Natural killer cell treated with Interleukin-12 subunit alpha and Interleukin-12 subunit beta and Interleukin-15 and Interleukin-18, amount 100 ng/mL, for 72 hours (primary cell): ENCODE data around the gene SMIM10L2A. TPM values are rescaled to one million over a fixed set of nuclear protein-coding genes. Genes with fewer than 3 reads are reported as not detected.
A peak's percentile ranks its signal among the peaks of the same experiment; 100 is the strongest.
"Not testable (repeated sequence)": the region's sequence is repeated elsewhere in the genome, so short reads cannot be mapped to it uniquely, and the experiment has no call there.

ENCODE experiments used
- ATAC-seq, 2 donors: fragments of 150-1000 bp; cut with Tn5 transposase in 1 of 2; sonication (Bioruptor Pico), chemical (Tn5 transposase) in 1 of 2; 2 replicates each; pipeline ENCODE4 v1.10.0; 2021
- DNase-seq: peaks from one replicate; pipeline ENCODE4 v3.0.0; 2022; ENCODE audit warnings: low spot score
- H3K27ac Mint-ChIP-seq, 2 donors: 1 replicate in 1 of 2; 2 replicates in 1 of 2; pipeline ENCODE4 v1.8.0; 2022; ENCODE audit warnings: mixed read lengths in 2 of 2, mild to moderate bottlenecking in 1 of 2, moderate library complexity in 1 of 2
- H3K27me3 Mint-ChIP-seq, 2 donors: 1 replicate in 1 of 2; 2 replicates in 1 of 2; pipeline ENCODE4 v1.8.0; 2022; ENCODE audit warnings: mixed read lengths in 2 of 2
- H3K36me3 Mint-ChIP-seq: one replicate; pipeline ENCODE4 v1.8.0; 2022; ENCODE audit warnings: mixed read lengths
- H3K4me1 Mint-ChIP-seq, 2 donors: 1 replicate in 1 of 2; 2 replicates in 1 of 2; pipeline ENCODE4 v1.8.0; 2022; ENCODE audit warnings: low read depth in 2 of 2, mixed read lengths in 2 of 2, mild to moderate bottlenecking in 1 of 2
- H3K4me3 Mint-ChIP-seq: one replicate; pipeline ENCODE4 v1.8.0; 2022; ENCODE audit warnings: mixed read lengths
- H3K9me3 Mint-ChIP-seq: 2 replicates; pipeline ENCODE4 v1.8.0; 2022; ENCODE audit warnings: mixed read lengths
- total RNA-seq, 2 donors: library from RNA; stranded (reverse); gene quantifications; one replicate each; pipeline ENCODE4 v1.2.3, GENCODE V29; 2022

The SMIM10L2A gene
- total RNA-seq, 2 donors from 2014 or later, result 0.05 TPM; not detected in 1

DNA sequence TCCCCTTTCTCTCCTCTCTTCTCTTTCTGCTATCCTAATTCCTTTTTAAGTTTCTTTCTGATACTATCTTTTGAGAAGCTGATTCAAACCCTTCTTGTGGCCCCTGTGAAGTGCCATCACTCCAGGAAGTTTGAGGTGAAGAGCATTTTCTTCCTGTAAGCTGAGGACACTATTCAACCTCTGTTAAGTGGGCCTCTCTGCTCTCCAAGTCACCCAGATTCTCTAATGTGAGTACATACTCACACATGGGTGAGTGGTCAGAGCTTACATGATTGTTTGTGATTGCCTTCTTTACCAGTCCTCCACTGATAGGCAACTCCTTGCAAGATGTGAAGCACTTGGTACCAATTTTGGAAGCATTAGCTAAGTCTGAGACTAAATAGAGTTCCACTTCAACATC, 18.4 kb upstream of the SMIM10L2A start:
- peaks cover 7 to 11% of the 10 kb centered on the region in 2 donors for H3K27me3 Mint-ChIP-seq
- no peaks in the 10 kb centered on the region for H3K36me3 Mint-ChIP-seq
- ATAC-seq, result no peak
- H3K4me3 Mint-ChIP-seq, result no peak overlapping the region
- H3K9me3 Mint-ChIP-seq, result no peaks in the 10 kb centered on the region
- no peak for DNase-seq
- no peak overlapping the region for H3K27ac Mint-ChIP-seq
- peaks cover 2 to 7% of the 10 kb centered on the region in 2 donors for H3K4me1 Mint-ChIP-seq

DNA sequence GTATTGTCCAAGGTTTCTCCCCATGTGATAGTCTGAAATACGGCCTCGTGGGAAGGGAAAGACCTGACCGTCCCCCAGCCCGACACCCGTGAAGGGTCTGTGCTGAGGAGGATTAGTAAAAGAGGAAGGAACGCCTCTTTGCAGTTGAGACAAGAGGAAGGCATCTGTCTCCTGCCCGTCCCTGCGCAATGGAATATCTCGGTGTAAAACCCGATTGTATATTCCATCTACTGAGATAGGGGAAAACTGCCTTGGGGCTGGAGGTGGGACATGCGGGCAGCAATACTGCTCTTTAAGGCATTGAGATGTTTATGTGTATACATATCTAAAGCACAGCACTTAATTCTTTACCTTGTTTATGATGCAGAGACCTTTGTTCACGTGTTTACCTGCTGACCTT, 15.3 kb upstream of the SMIM10L2A start:
- H3K27ac Mint-ChIP-seq, H3K4me1 Mint-ChIP-seq, ATAC-seq, H3K4me3 Mint-ChIP-seq, DNase-seq, H3K36me3 Mint-ChIP-seq, H3K9me3 Mint-ChIP-seq: not testable (repeated sequence)
- H3K27me3 Mint-ChIP-seq, result peaks cover 7 to 21% of the 10 kb centered on the region in 2 donors

DNA sequence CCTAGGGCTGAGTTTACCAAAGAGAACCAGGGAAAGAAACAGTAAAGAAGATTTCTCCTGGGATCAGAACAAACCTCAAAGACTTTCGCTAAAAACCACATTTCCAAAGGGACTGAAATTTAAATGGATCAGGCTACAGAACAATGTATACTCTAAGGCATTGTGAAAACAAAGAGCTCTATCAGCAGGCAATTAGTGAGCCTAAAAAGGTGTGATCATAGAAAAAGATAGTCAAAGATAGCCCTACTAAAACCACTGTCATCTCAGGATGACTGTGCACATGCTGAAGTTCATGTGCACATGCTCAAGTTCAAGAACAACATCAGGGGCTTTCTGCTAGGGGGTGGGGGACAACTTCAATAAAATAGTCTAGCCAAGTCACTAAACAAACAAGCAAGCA, 12.9 kb upstream of the SMIM10L2A start:
- no peak overlapping the region for H3K4me3 Mint-ChIP-seq
- no peaks in the 10 kb centered on the region for H3K9me3 Mint-ChIP-seq
- ATAC-seq (no peak), DNase-seq (no peak)
- no peaks in the 10 kb centered on the region for H3K36me3 Mint-ChIP-seq
- peaks cover 7 to 24% of the 10 kb centered on the region in 2 donors for H3K27me3 Mint-ChIP-seq
- H3K4me1 Mint-ChIP-seq, result no peaks in the 10 kb centered on the region
- H3K27ac Mint-ChIP-seq, result no peak overlapping the region

DNA sequence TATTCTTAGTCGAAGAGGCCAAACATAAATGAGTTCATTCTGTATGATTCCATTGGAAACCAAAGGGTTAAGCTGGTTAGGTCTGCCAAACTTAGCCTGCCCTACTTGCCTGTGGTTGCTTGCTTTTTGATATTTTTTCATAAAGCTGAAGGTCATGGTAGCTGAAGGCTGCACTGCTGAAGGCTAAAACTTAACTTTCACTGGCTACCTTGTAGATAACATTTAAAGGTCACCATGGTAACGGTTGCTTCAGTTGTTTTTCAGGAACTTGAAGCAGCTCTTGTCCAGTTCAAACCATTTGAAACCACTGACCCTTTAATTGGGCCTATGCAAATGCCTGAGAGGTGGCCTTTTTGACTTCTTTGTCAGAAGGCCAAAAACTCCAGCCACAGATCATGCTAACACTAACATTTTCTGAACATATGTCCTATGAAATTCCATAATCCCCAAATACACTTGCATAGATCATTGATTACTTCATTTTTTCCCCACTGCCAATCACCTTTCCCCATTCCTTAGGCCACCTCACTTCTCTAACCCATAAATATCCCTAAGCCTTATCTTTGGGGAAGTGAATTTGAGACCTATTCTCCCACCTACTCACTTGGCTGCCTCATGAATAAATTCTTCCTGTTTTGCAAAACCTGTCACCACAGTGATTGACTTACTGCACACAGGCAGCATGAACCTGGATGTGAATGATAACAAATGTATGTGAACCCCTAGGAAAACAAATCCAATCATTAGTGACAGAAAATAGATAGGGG, 10.7 kb upstream of the SMIM10L2A start:
- Mint-ChIP-seq H3K4me1 (no peaks in the 10 kb centered on the region), H3K36me3 (no peaks in the 10 kb centered on the region), H3K4me3 (no peak overlapping the region), H3K27me3 (peaks cover 7 to 29% of the 10 kb centered on the region in 2 donors), H3K27ac (no peak overlapping the region), H3K9me3 (no peaks in the 10 kb centered on the region)
- ATAC-seq, result no peak
- DNase-seq, result no peak

DNA sequence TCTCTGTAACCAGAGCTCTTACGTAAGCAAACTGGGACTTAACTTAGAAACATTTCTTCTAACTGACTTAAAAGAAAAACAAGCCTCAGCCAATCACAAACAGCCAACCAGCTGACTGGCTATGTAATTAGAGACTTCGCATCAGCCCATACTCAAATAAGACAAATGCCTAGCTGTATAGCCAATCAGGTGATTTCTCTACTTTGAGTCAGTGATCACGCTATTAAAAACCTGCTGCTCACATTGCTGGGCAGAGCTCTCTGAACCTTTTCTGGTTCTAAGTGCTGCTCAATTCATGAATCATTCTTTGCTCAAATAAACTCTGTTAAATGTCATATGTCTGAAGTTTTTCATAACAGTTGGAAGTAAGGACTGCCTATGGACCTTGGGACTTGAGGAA, 9.9 kb upstream of the SMIM10L2A start:
- H3K27ac Mint-ChIP-seq, result no peak overlapping the region
- ATAC-seq, result no peak
- H3K4me1 Mint-ChIP-seq, result no peaks in the 10 kb centered on the region
- no peaks in the 10 kb centered on the region for H3K36me3 Mint-ChIP-seq
- H3K4me3 Mint-ChIP-seq, result no peak overlapping the region
- H3K27me3 Mint-ChIP-seq, result peaks cover 7 to 32% of the 10 kb centered on the region in 2 donors
- H3K9me3 Mint-ChIP-seq, result no peaks in the 10 kb centered on the region
- no peak for DNase-seq

DNA sequence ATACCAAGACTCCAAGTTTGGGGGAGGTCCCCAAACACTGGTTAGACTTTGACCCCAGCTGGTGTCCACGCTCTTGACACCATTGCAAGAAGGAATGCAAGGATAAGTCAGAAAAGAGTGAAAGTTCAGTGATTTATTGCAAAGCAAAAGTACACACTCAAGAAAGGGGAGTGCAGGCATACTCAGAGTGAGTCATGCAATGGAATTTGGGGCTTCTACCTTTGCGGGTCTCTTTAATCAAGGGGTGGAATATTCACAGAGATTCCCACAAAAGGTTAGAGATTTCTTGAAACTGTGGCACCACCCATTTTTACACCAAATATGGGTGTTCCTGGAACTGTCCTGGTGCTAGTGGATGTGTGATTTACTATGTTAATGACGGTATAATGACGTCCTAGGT, 5.2 kb upstream of the SMIM10L2A start:
- DNase-seq (no peak), ATAC-seq (no peak)
- Mint-ChIP-seq H3K36me3 (no peaks in the 10 kb centered on the region), H3K4me3 (no peak overlapping the region), H3K27me3 (peaks cover 0 to 13% of the 10 kb centered on the region in 2 donors), H3K9me3 (no peaks in the 10 kb centered on the region), H3K4me1 (peaks cover 0 to 3% of the 10 kb centered on the region in 2 donors), H3K27ac (no peak overlapping the region)

DNA sequence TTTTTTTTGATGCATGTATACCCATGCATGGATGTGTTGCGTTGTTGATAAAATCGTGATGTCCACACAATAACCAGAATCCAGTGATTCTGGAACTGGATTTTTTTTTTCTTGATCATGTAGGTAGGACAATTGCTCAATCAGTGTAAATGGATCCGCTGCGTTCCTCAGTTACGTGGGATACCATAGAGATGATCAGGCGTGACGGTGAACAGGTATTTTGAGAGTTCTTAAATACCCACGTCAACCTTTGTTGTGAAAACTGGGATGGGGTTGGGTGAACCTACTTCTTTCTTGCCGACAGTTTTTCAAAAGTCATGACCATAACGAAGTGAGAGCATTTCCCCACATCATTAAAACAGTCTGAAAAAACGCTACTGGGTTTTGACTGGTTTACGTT, 913 bp upstream of the SMIM10L2A start:
- ATAC-seq, result no peak
- DNase-seq, result no peak
- H3K4me1 Mint-ChIP-seq, result peaks cover 0 to 3% of the 10 kb centered on the region in 2 donors
- H3K4me3 Mint-ChIP-seq, result peak overlapping the region; percentile 68
- H3K27ac Mint-ChIP-seq, result no peak overlapping the region
- H3K27me3 Mint-ChIP-seq, result peaks cover 0 to 8% of the 10 kb centered on the region in 2 donors
- H3K9me3 Mint-ChIP-seq, result no peaks in the 10 kb centered on the region
- H3K36me3 Mint-ChIP-seq, result no peaks in the 10 kb centered on the region

DNA sequence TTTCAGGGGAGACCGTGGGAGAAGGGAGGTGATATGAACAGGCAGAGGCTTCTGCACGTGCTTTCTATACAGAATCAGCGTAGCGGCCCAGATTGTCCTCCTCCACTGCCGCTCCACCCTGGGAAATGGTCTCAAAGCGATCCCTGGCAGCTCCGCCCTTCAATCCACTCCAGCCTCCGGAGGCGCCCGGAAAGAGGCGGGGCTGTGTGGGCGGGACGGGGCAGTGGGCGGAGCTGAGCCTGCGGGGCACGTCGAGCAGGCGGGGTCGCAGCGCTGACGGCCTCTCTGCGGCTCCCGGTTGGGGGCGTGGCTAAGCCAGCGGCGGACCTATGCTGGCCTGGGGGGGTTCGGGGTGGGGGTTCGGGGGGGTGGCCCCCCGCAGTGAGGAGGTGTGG, 210 bp upstream of the SMIM10L2A start:
- DNase-seq (peak; percentile 89), ATAC-seq (peak; percentile 94 to 96)
- Mint-ChIP-seq H3K4me1 (peaks cover 0 to 3% of the 10 kb centered on the region in 2 donors), H3K4me3 (peak overlapping the region; percentile 68), H3K27ac (no peak overlapping the region), H3K36me3 (no peaks in the 10 kb centered on the region), H3K27me3 (peaks cover 0 to 5% of the 10 kb centered on the region in 2 donors), H3K9me3 (no peaks in the 10 kb centered on the region)

DNA sequence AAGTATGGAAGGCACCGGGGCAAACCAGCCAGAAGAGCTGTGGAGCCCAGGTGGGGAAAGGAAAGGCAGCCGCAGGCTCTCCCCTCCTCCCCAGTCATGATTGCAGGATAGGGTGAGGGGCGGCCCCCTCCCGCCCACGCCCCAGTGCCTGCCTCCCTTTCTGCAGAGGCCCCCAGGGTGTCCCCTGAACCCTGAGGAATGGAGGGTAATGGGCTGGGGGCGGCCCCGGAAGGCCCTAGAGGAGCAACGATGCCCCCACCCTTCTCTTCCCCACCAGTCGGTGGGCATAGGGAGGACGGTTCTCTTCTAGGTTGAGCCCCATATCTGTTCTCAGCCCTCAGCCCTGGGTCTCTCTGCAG, 1.0 kb downstream of the SMIM10L2A start:
- H3K9me3 Mint-ChIP-seq, DNase-seq, H3K27me3 Mint-ChIP-seq, ATAC-seq, H3K4me1 Mint-ChIP-seq, H3K36me3 Mint-ChIP-seq, H3K27ac Mint-ChIP-seq: not testable (repeated sequence)
- H3K4me3 Mint-ChIP-seq, result peak overlapping the region; percentile 37

DNA sequence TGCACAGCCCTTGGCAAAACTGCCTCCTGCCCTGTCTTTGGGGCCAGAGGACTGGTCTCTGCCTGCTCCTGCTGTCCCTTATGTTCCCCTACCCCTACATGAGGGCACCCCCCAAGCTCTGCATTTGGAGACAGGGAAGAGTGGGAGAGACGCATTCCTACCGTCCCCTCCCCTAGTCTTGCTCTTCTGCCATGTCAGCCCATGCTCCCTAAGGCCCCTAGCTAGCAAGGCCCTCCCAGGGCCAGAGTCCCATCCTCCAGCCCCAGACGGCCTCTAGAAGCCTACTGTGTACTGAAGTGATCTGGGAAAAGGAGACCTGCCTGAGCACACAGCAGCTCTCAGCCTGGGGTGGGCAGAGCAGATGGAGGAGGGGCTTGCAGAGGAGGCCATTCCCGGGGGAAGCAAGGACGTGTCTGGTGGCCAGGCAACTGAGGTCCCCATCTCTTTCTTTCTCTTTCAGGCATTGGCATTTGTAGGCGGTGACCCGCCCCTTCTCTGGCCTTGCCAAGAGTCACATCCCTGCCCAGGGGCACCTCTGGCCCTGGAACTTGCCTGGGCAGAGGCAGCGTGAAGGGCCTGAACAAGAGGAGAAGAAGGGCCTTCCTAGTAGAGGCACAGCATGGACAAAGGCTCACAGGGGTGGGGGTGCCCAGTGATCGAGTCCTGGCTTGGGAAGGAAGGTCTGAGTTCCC, 1.6 kb downstream of the SMIM10L2A start:
- not testable (repeated sequence) for ATAC-seq, H3K36me3 Mint-ChIP-seq, DNase-seq, H3K9me3 Mint-ChIP-seq, H3K27me3 Mint-ChIP-seq, H3K4me1 Mint-ChIP-seq, H3K27ac Mint-ChIP-seq
- peak overlapping the region; percentile 37 for H3K4me3 Mint-ChIP-seq

DNA sequence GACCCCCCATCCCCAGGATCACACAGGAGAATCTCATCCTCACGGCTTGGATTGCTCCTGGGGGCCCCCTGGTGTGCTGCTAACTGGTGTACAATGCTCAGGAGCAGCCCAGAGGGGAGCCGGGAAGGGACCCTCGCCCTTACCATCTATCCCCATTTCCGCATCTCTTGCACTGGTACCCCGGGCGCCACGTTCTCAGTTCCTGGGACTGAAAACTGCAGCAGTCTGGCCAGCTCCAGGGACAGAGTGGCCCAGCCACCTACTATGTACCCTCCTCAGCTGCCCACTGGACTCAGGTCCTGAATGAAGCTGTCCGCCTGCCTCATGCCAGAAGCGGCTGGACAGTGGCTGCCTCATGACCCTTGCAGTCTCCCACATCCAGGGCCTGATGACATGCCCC, 2.7 kb downstream of the SMIM10L2A start:
- ATAC-seq, result no peak

DNA sequence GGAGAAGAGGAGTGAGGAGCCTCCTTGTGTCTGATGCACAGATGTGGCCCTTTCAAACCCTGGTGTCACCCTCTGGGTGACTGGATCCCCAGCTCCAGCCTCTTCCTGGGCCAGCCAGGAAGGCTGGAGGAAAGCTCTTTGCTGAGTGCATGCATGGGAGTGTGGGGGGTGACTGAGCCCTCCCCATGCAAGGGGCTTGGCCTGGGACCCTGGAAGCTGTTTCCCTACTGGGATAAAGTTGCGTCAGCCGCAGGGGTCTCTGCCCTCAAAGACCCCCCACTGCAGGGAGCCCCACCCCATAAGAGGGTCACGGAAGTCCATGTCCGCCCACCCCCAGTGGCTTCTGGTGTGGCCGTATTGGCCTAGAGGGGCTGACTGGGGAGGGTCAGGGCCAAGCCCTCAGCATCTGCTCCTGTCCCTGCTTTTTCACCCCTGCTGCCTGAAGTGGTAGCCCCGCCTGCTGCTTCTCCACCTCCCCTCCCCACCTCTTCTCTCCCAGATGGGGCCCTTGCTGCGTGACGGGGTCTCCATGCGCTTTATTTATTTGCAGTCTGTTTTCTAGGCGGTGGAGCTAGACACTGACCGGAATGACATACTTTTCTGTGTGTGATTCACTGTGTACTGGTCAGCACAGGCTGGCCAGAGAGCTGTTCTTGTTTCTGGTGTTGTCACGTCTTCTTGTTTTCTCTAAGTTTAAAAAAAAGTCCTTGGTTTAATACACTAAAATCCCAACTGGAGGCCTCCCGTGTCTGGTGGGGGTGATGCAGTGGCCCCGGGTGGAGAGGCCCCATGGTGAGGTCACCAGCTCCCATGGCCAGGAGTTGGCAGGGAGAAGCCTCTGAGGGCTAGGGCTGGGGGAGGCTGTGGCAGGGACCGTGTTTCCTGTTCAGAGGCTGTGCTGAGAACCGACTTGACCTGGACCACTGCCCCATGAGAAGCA, 3.6 kb downstream of the SMIM10L2A start:
- Mint-ChIP-seq H3K9me3 (no peaks in the 10 kb centered on the region), H3K36me3 (no peaks in the 10 kb centered on the region), H3K27ac (no peak overlapping the region), H3K27me3 (peaks cover 16 to 21% of the 10 kb centered on the region in 2 donors), H3K4me1 (peaks cover 0 to 3% of the 10 kb centered on the region in 2 donors), H3K4me3 (no peak overlapping the region)
- DNase-seq (no peak), ATAC-seq (no peak)

More for the DNA sequence above, 2.7 kb downstream of the SMIM10L2A start:
- Mint-ChIP-seq H3K27ac (no peak overlapping the region), H3K4me3 (no peak overlapping the region), H3K27me3 (peaks cover 8 to 15% of the 10 kb centered on the region in 2 donors), H3K36me3 (no peaks in the 10 kb centered on the region), H3K4me1 (peaks cover 0 to 3% of the 10 kb centered on the region in 2 donors), H3K9me3 (no peaks in the 10 kb centered on the region)
- no peak for DNase-seq

DNA sequence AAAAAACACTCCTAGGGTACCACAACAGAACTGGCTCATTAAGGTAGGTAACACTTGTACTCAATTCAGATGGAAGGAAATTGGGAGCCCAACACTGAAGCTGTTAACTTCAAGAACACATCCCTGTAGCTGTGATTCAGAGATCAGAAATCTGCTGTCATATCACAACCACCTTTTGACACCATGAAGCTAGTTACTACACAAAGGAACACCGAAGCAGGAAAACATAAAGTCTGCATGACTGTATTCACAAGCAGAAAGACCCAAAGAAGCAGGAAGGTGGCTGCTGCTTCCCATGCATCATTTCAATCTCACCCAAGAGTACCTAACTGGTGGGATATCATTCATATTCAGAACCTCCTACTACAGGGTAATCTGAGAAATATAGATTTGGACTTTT, 7.7 kb downstream of the SMIM10L2A start:
- peaks cover 31 to 36% of the 10 kb centered on the region in 2 donors for H3K27me3 Mint-ChIP-seq
- peaks cover 5% of the 10 kb centered on the region for H3K36me3 Mint-ChIP-seq
- ATAC-seq, result no peak
- H3K9me3 Mint-ChIP-seq, result no peaks in the 10 kb centered on the region
- H3K27ac Mint-ChIP-seq, result no peak overlapping the region
- peaks cover 0 to 6% of the 10 kb centered on the region in 2 donors for H3K4me1 Mint-ChIP-seq
- no peak overlapping the region for H3K4me3 Mint-ChIP-seq
- DNase-seq, result no peak
